Stimulated activated CD8-positive, alpha-beta memory T cell treated with anti-CD3 and anti-CD28 coated beads, Interleukin-7, amount 100 ng/mL, for 48 hours (primary cell): Measurements from ENCODE around the gene TMEM179.

Experiments used
- DNase-seq, 2 donors: peaks; one replicate each; pipeline ENCODE4 v3.0.0-alpha.2; 2020; ENCODE audit warnings: low read depth in 1 of 2; ENCODE audit errors: extremely low read depth in 1 of 2

TMEM179 gene

GRCh38 chr14:104600141-104600643 lies 4.4 kb downstream of the TMEM179 start:
- no peak for DNase-seq

- DNase-seq = no peak
Observed at GRCh38 chr14:104599446-104599845, 5.1 kb downstream of the TMEM179 start.

DNA sequence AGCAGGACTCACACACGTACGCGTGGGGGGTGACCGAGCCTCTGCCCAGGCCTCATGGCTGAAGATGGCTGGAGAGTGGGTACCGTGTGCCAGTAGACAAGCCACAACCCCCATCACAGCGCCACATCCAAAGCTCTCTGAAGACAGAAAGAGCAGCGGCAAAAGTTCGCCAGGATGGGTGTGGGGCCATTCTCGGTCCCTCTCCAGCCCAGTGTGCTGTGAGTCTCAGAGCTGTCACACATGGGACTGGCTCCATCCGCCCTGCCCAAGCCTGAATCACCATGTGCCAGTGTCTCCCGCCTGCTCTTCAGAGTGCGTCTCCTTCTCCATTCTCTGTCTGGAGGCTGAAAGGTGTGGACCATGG lies 5.7 kb downstream of the TMEM179 start:
- DNase-seq = no peak

GRCh38 chr14:104598039-104598909 lies 6.3 kb downstream of the TMEM179 start:
- DNase-seq = no peak

DNA sequence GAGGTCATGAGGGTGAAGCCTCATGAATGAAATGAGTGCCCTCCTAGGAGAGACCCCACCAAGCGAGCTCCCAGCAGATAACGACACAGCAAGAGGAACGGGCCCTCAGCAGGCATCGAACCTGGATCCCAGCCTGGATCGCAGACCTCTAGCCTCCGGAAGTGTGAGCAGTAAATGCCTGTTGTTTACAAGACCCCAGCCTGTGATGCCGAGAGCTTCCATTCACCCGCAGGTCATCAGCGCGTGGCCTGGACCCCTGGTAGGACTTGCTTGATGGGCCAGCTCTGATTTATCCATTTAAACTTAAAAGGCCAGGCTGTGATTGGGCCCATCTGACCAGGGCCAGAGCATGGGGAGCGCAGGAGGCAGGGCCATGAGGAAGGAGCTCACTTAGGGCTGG lies 7.0 kb downstream of the TMEM179 start:
- DNase-seq = no peak

- no peak for DNase-seq
Observed at GRCh38 chr14:104596927-104597351, 7.6 kb downstream of the TMEM179 start.

GRCh38 chr14:104596451-104596918 lies 8.1 kb downstream of the TMEM179 start:
- no peak for DNase-seq

- no peak for DNase-seq
Observed at GRCh38 chr14:104595911-104596450, 8.6 kb downstream of the TMEM179 start.

GRCh38 chr14:104595116-104595675 lies 9.4 kb downstream of the TMEM179 start:
- no peak for DNase-seq

GRCh38 chr14:104594310-104595046 lies 10.1 kb downstream of the TMEM179 start:
- no peak for DNase-seq

DNA sequence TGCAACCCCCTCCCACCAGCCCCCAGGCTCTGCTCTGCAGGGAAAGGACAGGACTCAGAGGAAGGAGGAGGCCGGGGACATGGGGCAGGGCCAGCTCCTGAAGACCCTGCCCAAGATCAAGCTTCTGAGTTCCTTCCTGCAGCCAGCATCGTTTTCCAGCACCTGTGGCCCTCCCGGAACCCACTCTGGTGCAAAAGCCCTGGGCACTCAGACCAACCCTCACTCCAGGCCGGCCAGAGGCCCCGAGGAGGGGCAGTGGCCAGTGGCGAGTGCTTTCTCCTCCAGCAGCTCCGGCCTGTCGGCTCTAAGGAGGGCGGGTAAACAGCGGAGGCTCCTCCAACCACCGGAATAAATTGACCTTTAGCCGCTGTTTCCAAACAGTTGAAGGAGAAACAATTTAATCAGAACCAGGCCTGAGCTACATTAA lies 10.8 kb downstream of the TMEM179 start:
- no peak for DNase-seq

GRCh38 chr14:104593241-104593701 lies 11.3 kb downstream of the TMEM179 start:
- DNase-seq = no peak

- no peak for DNase-seq
Observed at GRCh38 chr14:104592785-104593184, 11.8 kb downstream of the TMEM179 start.

DNA sequence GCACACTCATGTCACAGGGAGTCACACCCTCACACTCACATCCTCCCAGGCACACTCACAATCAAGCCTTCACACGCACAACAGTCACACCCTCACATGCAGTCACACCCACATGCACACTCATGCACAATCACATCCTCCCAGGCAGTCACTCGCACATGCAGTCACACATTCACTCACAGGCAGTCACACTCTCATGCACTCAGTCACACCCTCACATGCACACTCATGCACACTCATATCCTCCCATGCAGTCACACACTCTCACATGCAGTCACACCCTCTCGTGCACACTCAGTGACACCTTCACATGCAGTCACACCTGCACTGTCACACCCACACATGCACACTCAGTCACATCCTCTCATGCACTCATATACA lies 12.3 kb downstream of the TMEM179 start:
- no peak for DNase-seq

DNA sequence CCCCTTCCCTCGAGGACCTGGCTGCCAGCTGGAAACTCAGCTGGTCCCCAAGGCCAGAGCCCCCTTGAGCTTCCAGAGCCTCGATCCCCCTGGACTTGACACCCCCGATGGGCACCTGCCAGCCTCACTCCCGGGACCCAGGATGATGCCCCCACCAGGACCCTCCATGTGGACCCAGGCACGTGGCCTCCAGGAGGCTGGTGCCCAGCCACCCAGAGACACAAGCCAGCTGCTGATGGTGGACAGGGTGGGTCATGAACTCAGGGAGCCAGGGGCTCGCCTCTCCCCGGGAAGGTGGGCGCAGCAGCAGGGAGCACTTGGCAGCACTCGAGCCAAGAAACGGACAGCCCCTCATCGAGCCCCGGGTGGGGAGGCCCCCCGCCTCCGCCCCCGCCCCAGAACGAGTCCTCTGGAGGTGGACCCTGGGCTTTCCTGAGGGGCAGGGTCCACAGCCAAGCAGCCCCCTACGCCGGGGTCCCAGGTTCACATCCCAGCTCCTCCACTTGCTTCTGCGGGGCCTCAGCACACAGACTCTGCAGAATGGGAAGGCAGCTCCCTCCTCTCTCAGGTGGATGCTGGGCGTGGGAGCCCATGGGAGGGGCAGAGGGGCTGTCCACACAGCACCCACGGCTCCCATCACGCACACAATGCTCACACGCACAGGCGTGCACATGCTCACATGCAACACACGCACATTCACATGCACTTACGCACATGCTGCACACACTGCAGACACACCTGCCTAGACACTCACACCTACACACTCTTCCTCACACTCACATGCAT lies 12.9 kb downstream of the TMEM179 start:
- DNase-seq = no peak

DNA sequence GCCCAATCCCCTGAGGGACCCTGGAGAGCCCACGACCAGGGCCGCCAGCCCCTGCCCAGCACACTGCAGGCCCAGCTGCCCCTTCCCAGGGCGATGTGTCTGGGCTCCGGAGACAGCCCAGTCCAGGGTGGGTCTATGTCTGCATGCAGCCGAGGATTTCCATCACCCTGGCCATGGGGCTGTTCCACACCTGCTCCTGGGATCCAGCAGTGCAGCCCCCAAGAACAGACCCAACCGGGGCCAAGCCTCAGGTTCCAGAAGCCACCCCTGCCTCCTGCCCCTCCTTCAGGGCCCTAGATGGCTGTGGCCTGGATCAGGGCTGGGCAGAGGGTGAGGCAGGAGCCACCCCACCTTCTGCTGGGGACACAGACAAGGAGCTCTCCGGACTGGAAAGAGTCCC lies 13.5 kb downstream of the TMEM179 start:
- no peak for DNase-seq

GRCh38 chr14:104590240-104590965 lies 14.2 kb downstream of the TMEM179 start:
- no peak for DNase-seq

- no peak for DNase-seq
Observed at GRCh38 chr14:104589338-104590195, 15.0 kb downstream of the TMEM179 start.
